C4-2B (cell line): Measurements from ENCODE around the gene FAF1.
"Not testable (repeated sequence)": the region's sequence is repeated elsewhere in the genome, so short reads cannot be mapped to it uniquely, and the experiment has no call there.

Experiments
- CTCF ChIP-seq: fragments of 450-650 bp; conservative IDR thresholded peaks from 2 replicates; pipeline ENCODE4 v1.5.1; 2017; ENCODE audit warnings: mild to moderate bottlenecking
- ZFX ChIP-seq: fragments of 450-650 bp; IDR thresholded peaks from 2 replicates; pipeline ENCODE4 v1.6.1; 2017

GRCh38 chr1:50887555-50887954 is 72.5 kb downstream of the FAF1 start:
- TF ChIP-seq CTCF, ZFX: not testable (repeated sequence)
